GM12878 (cell line): ENCODE results near the gene SMOC2. TPM values are rescaled to one million over a fixed set of nuclear protein-coding genes. Genes with fewer than 3 reads are reported as not detected.

Source experiments
- ATAC-seq: fragments of 200-7000 bp; cut with Tn5 transposase; 3 replicates; pipeline ENCODE4 v1.9.1; 2020; ENCODE audit warnings: mild to moderate bottlenecking, moderate library complexity
- BruUV-seq: library from RNA; stranded (reverse); fragments of 400-500 nt; replicated peaks from 2 replicates; lab custom pipeline; 2021; lab: Mats Ljungman, UMichigan
- CTCF ChIA-PET: fragments of 300-600 bp; sonication (Branson Sonifier 250); formaldehyde crosslinking; extraction: SDS; loops from one replicate; lab custom pipeline; 2021; ENCODE audit warnings: inconsistent platforms; lab: Yijun Ruan, JAX
- POLR2A ChIA-PET: fragments of 350-600 bp; formaldehyde crosslinking; extraction: SDS; loops from one replicate; lab custom pipeline; 2021; ENCODE audit warnings: inconsistent platforms; lab: Charles Lee
- RAD21 ChIA-PET: fragments of 300-600 bp; sonication (Branson Sonifier 250); formaldehyde crosslinking; loops from one replicate; lab custom pipeline; 2023; ENCODE audit warnings: antibody characterized with exemption; ENCODE audit not compliant: unreplicated experiment; lab: Charles Lee
- SMC1A ChIA-PET: fragments of 300-600 bp; sonication (Branson Sonifier 250); formaldehyde crosslinking; loops from one replicate; lab custom pipeline; 2023; ENCODE audit not compliant: unreplicated experiment, uncharacterized antibody; lab: Charles Lee
- DNase-seq: peaks from one replicate; pipeline ENCODE4 v3.0.0-alpha.2; 2011; ENCODE audit warnings: low read depth, low spot score
- FAIRE-seq: peaks from 3 replicates; lab custom pipeline; 2011; peaks lifted over from hg19 to GRCh38; lab: Jason Lieb, UNC
- H2AFZ ChIP-seq: 2 replicates; pipeline ENCODE4 v1.6.0; 2011; ENCODE audit warnings: low read depth, low read length, control low read depth; ENCODE audit not compliant: control insufficient read depth
- H3K27ac ChIP-seq: 2 replicates; pipeline ENCODE4 v1.5.1; 2011; ENCODE audit warnings: control low read depth; ENCODE audit not compliant: control insufficient read depth, insufficient read depth
- H3K27me3 ChIP-seq, 2 experiments: replicated peaks in 1 of 2; 2 replicates each; pipeline versions ENCODE4 v1.6.0 to v1.6.1; 2011; ENCODE audit warnings: low read length in 1 of 2; ENCODE audit not compliant: control insufficient read depth in 2 of 2, insufficient read depth in 2 of 2
- H3K36me3 ChIP-seq, 2 experiments: 2 replicates each; pipeline ENCODE4 v1.5.1; 2011; ENCODE audit warnings: low read length in 1 of 2; ENCODE audit not compliant: control insufficient read depth in 2 of 2, insufficient read depth in 2 of 2
- H3K4me1 ChIP-seq: 2 replicates; pipeline ENCODE4 v1.6.1; 2011; ENCODE audit warnings: mild to moderate bottlenecking, low read length, moderate library complexity, mixed read lengths; ENCODE audit not compliant: control insufficient read depth, insufficient read depth
- H3K4me2 ChIP-seq: 2 replicates; pipeline ENCODE4 v1.6.0; 2011; ENCODE audit warnings: control low read depth; ENCODE audit not compliant: control insufficient read depth, insufficient read depth
- H3K4me3 ChIP-seq: fragments of 200-600 bp; sonication (generic); 2 replicates; pipeline ENCODE4 v1.5.1; 2016
- H3K79me2 ChIP-seq: 2 replicates; pipeline ENCODE4 v1.6.0; 2011; ENCODE audit warnings: low read length; ENCODE audit not compliant: control insufficient read depth, insufficient read depth
- H3K9ac ChIP-seq: 2 replicates; pipeline ENCODE4 v1.8.0; 2011; ENCODE audit warnings: low read length, control low read depth, mixed read lengths; ENCODE audit not compliant: control insufficient read depth, insufficient read depth
- H3K9me3 ChIP-seq: replicated peaks from 3 replicates; pipeline ENCODE4 v1.5.1; 2011; ENCODE audit warnings: mild to moderate bottlenecking, low read length; ENCODE audit not compliant: control insufficient read depth, insufficient read depth
- H4K20me1 ChIP-seq: 2 replicates; pipeline ENCODE4 v1.6.0; 2011; ENCODE audit not compliant: control insufficient read depth, insufficient read depth
- CHD2 ChIP-seq: IDR thresholded peaks from 2 replicates; pipeline ENCODE4 v1.6.1; 2011; ENCODE audit warnings: low read depth, low read length, improper control_type of control experiment, borderline replicate concordance
- FOS ChIP-seq: IDR thresholded peaks from 3 replicates; pipeline ENCODE4 v1.6.1; 2011; ENCODE audit warnings: borderline replicate concordance; ENCODE audit not compliant: insufficient read length; ENCODE audit errors: extremely low read depth
- FOXM1 ChIP-seq: IDR thresholded peaks from 2 replicates; pipeline ENCODE4 v1.6.1; 2012; ENCODE audit warnings: low read depth, mild to moderate bottlenecking, inconsistent platforms, low read length, moderate library complexity
- HDAC6 ChIP-seq: fragments of 200-600 bp; sonication (generic); IDR thresholded peaks from one replicate; pipeline ENCODE4 v1.8.0; 2017; ENCODE audit warnings: antibody characterized with exemption; ENCODE audit not compliant: unreplicated experiment
- POU2F2 ChIP-seq: IDR thresholded peaks from 3 replicates; pipeline ENCODE4 v1.6.1; 2011; ENCODE audit warnings: low read depth, mild to moderate bottlenecking, low read length, borderline replicate concordance
- RELA ChIP-seq: fragments of 450-650 bp; IDR thresholded peaks from 2 replicates; pipeline ENCODE4 v1.8.0; 2014; ENCODE audit warnings: borderline replicate concordance; ENCODE audit not compliant: partially characterized antibody
- SIN3A ChIP-seq: IDR thresholded peaks from 2 replicates; pipeline ENCODE4 v1.6.1; 2012; ENCODE audit warnings: low read depth, low read length, improper control_type of control experiment
- SMAD1 ChIP-seq: fragments of 450-650 bp; IDR thresholded peaks from 2 replicates; pipeline ENCODE4 v1.6.1; 2018; ENCODE audit warnings: mild to moderate bottlenecking, low read depth; ENCODE audit not compliant: partially characterized antibody
- ZSCAN29 ChIP-seq: fragments of 450-650 bp; IDR thresholded peaks from 2 replicates; pipeline ENCODE4 v1.6.1; 2017; ENCODE audit warnings: mild to moderate bottlenecking, moderate library complexity
- WGBS: methylation state at CpG from one replicate; pipeline ENCODE4 v1.1.6; 2016; ENCODE audit warnings: low lambda C conversion rate; ENCODE audit not compliant: insufficient replicate concordance, insufficient coverage; ENCODE audit errors: missing lambda C conversion rate; 5-methylcytosine and 5-hydroxymethylcytosine counted together
- in situ Hi-C: fragments of 300-500 bp; cut with MboI; formaldehyde crosslinking; loops from 9 replicates; pipeline ENCODE4 v1.14.3; 2018; ENCODE audit warnings: mixed read lengths
- intact Hi-C: fragments of 100-400 bp; cut with micrococcal nuclease; formaldehyde crosslinking; loops from one replicate; pipeline ENCODE4 v1.14.2; 2022; ENCODE audit not compliant: unreplicated experiment
- polyA plus RNA-seq, 11 experiments: library from polyadenylated mRNA; depleted of rRNA in 4 of 11; unstranded in 6 of 11; stranded (reverse) in 5 of 11; fragments of >200 nt; fragmentation: Nextera tagmentation in 4 of 11; fragmentation: Illumina TruSeq in 1 of 11; extraction: Ambion mirVana in 4 of 11; extraction: Trizol in 1 of 11; gene quantifications; 1 replicate in 1 of 11; 2 replicates in 10 of 11; pipeline versions ENCODE4 v1.2.1 to v1.2.3, GENCODE V29; 2011 to 2016; ENCODE audit warnings: inconsistent platforms in 2 of 11, missing spikeins in 2 of 11, low read depth in 1 of 11
- total RNA-seq, 4 experiments: library from RNA; depleted of rRNA in 3 of 4; stranded (reverse); fragments of >200 nt in 3 of 4; fragmentation: Illumina TruSeq in 1 of 4; extraction: Trizol in 1 of 4; gene quantifications; 2 replicates each; pipeline versions ENCODE4 v1.2.1 to v1.2.3, GENCODE V29; 2013 to 2021
- TF ChIP-seq, protein P1 (sequence below): fragments of 450-650 bp; IDR thresholded peaks from 2 replicates; pipeline ENCODE4 v1.6.1; 2017; ENCODE audit warnings: borderline replicate concordance
- TF ChIP-seq, protein P2 (sequence below): fragments of 150-350 bp; IDR thresholded peaks from 2 replicates; pipeline ENCODE4 v1.6.1; 2016; ENCODE audit warnings: low read depth, low read length

The SMOC2 gene
- total and polyA plus RNA-seq, 10 of the 15 experiments (the other 5 are each of a cell fraction or from before 2014, with no cell fraction given), result 0.10 to 0.12 TPM; not detected in 8

DNA sequence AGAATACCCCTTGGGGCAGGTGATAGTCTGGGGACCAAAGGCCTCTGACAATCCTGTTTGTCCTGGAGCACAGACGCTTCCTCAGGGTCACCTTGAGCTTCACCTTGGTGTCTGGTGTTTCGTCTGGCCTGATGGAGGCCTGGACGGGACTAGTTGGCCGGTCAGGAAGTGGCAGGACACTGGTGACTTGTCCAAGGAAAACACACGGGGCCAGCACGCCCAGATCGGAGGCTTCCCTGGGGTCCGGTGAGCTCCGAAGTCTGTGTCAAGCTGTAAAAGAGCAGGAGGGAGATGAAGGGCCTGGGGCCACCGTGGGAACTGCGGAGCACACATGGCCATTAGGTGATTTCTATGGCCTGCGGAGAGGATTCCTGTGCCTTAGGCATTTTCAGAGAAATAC, 67.9 kb downstream of the SMOC2 start:
- Histone ChIP-seq H3K4me2 (no peak overlapping the region), H3K36me3 (no peaks in the 10 kb centered on the region), H3K9ac (no peak overlapping the region), H2AFZ (no peak overlapping the region), H3K79me2 (no peaks in the 10 kb centered on the region), H3K27ac (no peak overlapping the region), H3K27me3 (no peaks in the 10 kb centered on the region), H3K4me1 (no peaks in the 10 kb centered on the region), H4K20me1 (no peaks in the 10 kb centered on the region), H3K4me3 (no peak overlapping the region), H3K9me3 (no peaks in the 10 kb centered on the region)
- RAD21 ChIA-PET, result no interaction called here
- no peak for ATAC-seq
- BruUV-seq, result no TSS peak
- SMC1A ChIA-PET, result no interaction called here
- in situ Hi-C loops (no loop called here), intact Hi-C loops (no loop called here)
- FAIRE-seq, result no peak
- CTCF ChIA-PET, result no interaction called here
- DNase-seq, result no peak
- TF ChIP-seq HDAC6, result no peak
- no peak for TF ChIP-seq FOS
- TF ChIP-seq SMAD1, result no peak
- no peak for TF ChIP-seq RELA
- no peak for TF ChIP-seq ZSCAN29
- TF ChIP-seq SIN3A, result no peak
- TF ChIP-seq, protein P1, sequence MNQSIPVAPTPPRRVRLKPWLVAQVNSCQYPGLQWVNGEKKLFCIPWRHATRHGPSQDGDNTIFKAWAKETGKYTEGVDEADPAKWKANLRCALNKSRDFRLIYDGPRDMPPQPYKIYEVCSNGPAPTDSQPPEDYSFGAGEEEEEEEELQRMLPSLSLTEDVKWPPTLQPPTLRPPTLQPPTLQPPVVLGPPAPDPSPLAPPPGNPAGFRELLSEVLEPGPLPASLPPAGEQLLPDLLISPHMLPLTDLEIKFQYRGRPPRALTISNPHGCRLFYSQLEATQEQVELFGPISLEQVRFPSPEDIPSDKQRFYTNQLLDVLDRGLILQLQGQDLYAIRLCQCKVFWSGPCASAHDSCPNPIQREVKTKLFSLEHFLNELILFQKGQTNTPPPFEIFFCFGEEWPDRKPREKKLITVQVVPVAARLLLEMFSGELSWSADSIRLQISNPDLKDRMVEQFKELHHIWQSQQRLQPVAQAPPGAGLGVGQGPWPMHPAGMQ, result no peak
- no peak for TF ChIP-seq FOXM1
- TF ChIP-seq, protein P2, sequence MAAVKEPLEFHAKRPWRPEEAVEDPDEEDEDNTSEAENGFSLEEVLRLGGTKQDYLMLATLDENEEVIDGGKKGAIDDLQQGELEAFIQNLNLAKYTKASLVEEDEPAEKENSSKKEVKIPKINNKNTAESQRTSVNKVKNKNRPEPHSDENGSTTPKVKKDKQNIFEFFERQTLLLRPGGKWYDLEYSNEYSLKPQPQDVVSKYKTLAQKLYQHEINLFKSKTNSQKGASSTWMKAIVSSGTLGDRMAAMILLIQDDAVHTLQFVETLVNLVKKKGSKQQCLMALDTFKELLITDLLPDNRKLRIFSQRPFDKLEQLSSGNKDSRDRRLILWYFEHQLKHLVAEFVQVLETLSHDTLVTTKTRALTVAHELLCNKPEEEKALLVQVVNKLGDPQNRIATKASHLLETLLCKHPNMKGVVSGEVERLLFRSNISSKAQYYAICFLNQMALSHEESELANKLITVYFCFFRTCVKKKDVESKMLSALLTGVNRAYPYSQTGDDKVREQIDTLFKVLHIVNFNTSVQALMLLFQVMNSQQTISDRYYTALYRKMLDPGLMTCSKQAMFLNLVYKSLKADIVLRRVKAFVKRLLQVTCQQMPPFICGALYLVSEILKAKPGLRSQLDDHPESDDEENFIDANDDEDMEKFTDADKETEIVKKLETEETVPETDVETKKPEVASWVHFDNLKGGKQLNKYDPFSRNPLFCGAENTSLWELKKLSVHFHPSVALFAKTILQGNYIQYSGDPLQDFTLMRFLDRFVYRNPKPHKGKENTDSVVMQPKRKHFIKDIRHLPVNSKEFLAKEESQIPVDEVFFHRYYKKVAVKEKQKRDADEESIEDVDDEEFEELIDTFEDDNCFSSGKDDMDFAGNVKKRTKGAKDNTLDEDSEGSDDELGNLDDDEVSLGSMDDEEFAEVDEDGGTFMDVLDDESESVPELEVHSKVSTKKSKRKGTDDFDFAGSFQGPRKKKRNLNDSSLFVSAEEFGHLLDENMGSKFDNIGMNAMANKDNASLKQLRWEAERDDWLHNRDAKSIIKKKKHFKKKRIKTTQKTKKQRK, result no peak
- TF ChIP-seq POU2F2, result no peak
- TF ChIP-seq CHD2, result no peak
- WGBS, result 21% methylated on average over 12 of the region's 12 CpGs
- POLR2A ChIA-PET, result no interaction called here
